GM19452 (cell line): ENCODE data around the gene GABARAPL2.
"Not testable (repeated sequence)": the region's sequence is repeated elsewhere in the genome, so short reads cannot be mapped to it uniquely, and the experiment has no call there.

Source experiments
- ATAC-seq: cut with Tn5 transposase; IDR thresholded peaks from one replicate; pipeline ENCODE4 v1.9.1; 2021; ENCODE audit not compliant: unreplicated experiment

GABARAPL2 gene, protein sequence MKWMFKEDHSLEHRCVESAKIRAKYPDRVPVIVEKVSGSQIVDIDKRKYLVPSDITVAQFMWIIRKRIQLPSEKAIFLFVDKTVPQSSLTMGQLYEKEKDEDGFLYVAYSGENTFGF

DNA sequence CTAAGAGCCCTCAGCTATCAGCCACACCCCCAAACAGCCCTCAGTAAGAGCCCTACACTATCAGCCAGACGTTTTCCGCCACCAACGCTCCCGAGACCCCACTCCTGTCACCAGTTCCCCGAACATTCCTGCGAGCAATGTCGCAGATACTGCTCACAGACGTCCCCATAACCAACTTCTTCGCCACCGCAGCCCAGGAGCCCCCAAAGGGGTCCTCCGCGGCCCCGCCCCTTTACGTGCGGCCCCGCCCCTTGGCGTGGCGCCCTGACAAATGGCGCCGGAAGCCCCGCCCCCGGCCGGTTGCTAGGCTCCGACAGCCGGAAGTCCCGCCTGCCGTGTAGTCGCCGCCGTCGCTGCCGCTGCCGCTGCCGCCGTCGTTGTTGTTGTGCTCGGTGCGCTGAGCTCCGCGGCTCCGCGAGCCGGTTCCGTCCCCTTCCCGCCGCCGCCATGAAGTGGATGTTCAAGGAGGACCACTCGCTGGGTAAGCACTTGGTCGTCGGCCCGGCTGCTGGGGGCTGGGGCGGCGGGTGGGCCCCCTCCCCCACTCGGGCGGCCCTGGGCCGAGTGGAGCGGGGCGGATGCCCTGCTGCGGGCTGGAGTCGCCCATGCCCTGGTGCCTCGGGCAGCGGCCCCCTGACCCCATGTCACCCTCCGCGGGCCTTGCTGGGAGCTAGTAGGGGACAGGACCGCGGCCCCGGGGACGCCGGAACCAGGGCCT lies at the start of gene GABARAPL2:
Gene GABARAPL2 (plus strand): TSS at position 340 of the 718 bp plus-strand sequence. CDS start 108 bp downstream, at position 448.
- ATAC-seq, result peak; percentile 76

DNA sequence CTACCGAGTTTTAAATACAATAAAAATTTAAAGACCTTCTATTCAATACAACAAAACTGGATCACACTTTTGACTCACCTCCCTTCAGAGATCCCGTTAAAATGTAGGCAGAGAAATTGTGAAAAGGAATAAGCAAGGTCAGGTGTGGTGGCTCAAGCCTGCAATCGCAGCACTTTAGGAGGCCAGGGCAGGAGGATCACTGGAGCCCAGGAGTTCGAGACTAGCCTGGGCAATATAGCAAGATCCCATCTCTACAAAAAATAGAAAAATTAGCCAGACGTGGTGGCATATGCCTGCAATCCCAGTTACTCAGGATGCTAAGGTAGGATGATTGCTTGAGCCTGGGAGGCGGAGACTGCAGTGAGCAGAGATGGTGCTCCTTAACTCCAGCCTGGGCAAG lies 47.0 kb upstream of the GABARAPL2 start:
- no peak for ATAC-seq

GRCh38 chr16:75526032-75526790 lies 40.0 kb upstream of the GABARAPL2 start:
- ATAC-seq, result no peak

DNA sequence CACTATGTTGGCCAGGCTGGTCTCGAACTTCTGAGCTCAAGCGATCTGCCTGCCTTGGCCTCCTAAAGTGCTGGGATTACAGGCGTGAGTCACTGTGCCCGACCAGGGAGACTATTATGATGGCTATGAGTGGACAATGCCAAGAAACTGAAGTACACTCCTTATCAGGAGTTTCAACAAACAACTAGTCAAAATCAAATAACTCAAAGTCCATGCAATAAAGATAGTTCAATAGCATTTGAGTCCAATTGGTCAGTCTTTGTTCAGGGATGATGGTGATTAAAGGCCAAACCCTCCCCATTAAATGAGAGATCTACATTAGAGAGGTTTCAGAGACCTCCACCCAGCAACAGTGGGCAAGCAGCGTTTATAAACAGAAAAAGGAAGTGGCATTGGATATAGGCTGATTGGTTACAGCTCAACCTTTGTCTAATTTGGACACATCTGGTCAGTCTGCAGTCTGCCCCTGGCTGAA lies 38.3 kb upstream of the GABARAPL2 start:
- ATAC-seq, result no peak

GRCh38 chr16:75529056-75529905 lies 36.9 kb upstream of the GABARAPL2 start:
- ATAC-seq, result no peak

DNA sequence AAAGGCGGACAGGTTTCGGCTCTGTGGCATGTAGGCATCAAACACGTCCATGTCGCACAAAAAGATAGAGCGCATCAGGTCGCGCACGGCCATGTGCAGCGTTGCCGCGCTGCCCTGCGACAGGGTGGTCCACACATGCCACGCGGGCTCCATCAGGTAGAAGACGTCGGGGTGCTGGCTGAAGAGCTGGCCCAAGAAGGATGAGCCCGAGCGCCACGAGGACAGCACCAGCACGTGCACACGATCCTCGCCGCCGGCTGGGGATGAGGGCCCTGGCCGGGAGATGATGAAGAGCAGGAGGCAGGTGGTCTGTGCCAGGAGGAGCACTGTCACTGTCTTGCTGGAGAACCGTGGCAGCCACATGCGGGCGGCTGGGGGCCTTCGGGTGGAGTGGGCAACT lies 36.2 kb upstream of the GABARAPL2 start:
- no peak for ATAC-seq

DNA sequence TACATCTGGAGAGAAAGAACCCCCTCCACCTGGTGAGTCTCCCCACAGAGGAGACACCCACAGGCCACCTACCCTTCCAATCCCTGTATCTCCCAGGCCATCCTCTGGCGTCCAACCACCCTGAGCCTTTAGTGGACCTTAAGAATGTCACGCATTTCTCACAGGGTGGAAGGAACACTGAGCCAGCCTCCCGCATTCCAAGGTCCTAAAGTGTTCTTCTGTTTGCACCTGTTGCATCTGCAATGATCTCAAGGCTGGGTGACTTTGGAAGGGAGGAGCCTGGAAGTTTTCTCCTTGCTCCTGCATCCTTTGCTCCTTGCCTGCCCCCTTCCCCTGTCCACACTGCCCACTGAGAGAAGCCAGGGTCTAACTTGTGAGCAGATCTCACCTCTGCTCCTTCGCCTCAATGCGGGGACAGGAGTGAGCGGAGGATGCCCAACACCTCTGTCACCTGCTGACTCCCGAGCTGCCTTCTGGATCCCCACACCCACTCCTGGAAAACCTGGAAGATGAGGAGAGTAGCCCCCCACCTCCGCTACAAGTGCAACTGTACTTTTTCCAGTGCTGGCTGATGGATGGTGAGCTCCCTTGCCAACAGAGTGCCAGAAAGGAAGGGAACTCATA lies 33.9 kb upstream of the GABARAPL2 start:
- no peak for ATAC-seq

- no peak for ATAC-seq
Observed at GRCh38 chr16:75532791-75533190, 33.4 kb upstream of the GABARAPL2 start.

DNA sequence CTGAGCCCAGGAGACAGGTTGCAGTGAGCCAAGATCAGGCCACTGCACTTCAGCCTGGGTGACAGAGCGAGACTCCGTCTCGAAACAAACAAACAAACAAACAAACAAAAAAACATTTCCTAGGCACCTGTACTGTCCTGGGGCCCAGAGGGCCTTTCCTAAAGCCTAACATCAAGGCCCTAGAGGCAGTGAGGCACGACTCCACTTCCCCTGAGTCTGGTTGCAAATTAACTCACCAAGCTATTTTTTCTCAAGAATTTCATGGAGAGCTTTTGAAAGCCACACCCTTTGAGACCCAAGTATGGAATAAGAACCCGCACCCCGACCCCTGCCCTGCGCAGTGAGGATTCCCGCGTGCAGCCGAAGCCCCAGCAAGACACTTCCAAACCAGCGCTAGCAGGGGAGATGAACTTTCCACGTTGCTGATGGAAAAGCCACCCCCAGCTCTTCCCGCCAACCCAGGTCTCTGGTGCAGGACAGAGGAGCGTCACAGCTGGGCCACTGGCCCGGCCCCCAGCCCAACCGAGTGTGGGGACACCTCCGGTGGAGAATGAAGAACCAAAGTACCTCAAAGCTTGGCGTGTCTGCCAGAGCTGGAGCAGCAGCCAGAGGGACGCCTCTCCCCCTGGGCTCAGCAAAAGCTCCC lies 31.5 kb upstream of the GABARAPL2 start:
- no peak for ATAC-seq

GRCh38 chr16:75535211-75535843 lies 30.9 kb upstream of the GABARAPL2 start:
- no peak for ATAC-seq

DNA sequence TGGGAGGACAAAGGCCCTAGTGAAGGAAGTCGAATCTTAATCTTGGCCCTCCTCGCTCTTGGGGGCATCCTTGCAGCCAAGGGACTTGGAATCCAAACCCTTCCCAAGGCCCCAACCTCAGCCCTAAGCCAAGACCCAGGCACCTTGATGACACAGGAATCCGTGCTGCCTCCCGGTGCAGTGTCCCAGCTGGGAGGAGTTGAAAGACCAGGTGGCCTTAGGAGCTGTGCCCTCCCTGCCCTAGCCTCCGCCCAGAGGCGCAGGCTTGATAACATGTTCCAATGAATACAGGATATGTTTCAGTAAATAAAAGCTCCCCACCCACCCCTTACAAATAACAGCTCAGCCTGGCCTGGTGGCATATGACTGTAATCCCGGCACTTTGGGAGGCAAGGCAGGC lies 30.3 kb upstream of the GABARAPL2 start, which contains the start of gene CHST5:
Gene CHST5 (minus strand): TSS at position 208 of the 400 bp plus-strand sequence. CDS start 5,724 bp downstream, outside the sequence.
- ATAC-seq, result no peak

- no peak for ATAC-seq
Observed at GRCh38 chr16:75537776-75538175, 28.4 kb upstream of the GABARAPL2 start.

GRCh38 chr16:75538882-75539565 lies 27.2 kb upstream of the GABARAPL2 start:
- ATAC-seq, result not testable (repeated sequence)

DNA sequence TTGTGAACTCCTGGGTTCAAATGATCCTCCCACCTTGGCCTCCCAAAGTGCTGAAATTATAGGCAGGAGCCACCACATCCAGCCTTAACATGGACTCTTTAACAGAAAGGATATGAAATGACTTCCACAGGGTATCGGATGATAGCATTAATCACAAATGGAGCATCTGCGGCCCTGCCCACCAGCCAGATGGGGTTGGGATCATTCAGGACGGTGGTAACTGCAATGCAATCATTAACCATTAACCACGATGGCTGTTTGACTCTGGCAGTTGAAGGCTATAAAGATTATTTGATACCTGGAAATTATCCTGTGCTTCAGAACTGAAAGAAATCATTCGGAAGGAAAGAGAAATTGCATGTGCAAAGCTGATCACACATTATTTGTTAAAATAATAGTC lies 24.9 kb upstream of the GABARAPL2 start:
- ATAC-seq, result no peak

GRCh38 chr16:75542462-75542861 lies 23.7 kb upstream of the GABARAPL2 start:
- not testable (repeated sequence) for ATAC-seq

DNA sequence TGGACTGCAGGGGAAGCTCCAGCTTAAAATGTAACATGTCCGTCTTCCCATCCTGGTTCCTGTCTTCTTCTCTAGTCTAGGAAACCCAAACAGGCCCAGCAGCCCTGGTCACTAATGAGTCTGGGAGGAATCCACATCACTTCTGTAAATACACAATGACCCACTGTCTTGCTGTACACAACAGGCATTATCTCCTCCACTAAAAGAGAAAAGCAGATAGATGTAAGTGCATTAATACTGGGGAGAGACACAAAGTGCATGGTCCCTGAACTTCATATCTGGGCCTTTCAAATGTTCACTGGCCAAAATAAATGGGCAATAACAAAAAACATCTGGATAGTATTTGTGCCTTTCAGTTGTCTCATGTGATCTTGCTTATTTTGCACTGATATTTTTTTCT lies 20.3 kb upstream of the GABARAPL2 start:
- not testable (repeated sequence) for ATAC-seq

DNA sequence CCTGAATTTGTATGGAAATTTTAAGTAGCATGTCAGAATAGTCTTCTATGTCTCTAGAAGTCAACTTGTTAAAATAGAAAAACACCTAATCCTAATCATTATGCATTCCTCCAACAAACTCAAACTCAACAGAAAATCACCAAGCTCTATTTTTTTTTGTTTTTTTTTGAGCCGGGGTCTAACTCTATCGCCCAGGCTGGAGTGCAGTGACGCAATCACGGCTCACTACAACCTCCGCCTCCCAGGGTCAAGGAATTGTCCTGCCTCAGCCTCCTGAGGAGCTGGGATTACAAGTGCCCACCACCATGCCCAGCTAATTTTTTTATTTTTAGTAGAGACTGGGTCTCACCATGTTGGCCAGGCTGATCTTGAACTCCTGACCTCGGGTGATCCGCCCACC lies 19.9 kb upstream of the GABARAPL2 start:
- ATAC-seq, result no peak

GRCh38 chr16:75548456-75548855 lies 17.7 kb upstream of the GABARAPL2 start:
- ATAC-seq, result not testable (repeated sequence)

DNA sequence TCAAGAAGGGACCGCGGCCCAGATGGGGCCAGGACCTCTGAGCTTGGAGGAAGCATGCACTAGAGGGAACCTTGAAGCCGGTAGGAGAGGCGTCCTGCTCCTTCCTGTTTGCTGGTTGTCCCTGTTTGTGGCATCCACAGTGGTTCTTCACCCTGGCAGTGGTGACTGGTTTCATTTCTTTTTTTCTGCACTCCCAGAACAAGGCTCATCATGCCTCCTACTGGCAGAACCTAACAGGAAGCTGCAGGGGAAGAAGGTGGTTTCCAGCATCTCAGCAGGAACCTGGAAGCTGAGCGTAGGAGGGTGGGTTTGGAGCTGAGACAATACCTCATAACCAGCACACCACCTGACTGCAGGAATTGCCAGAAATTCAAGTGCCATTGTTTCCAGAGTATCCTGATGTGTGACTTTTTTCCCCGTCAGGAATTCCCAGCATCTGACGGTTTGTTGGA lies 15.9 kb upstream of the GABARAPL2 start:
- peak; percentile 79 for ATAC-seq
